HEK293T (cell line): ENCODE measurements around the gene SLC6A2.
"Not testable (repeated sequence)": the region's sequence is repeated elsewhere in the genome, so short reads cannot be mapped to it uniquely, and the experiment has no call there.

ENCODE experiments used
- NFRKB ChIP-seq: fragments of 450-650 bp; IDR thresholded peaks from 2 replicates; pipeline ENCODE4 v1.6.1; 2016; ENCODE audit warnings: mild to moderate bottlenecking, moderate library complexity
- SP1 ChIP-seq: fragments of 450-650 bp; IDR thresholded peaks from 2 replicates; pipeline ENCODE4 v1.6.1; 2017
- TARDBP ChIP-seq: fragments of 450-650 bp; IDR thresholded peaks from 2 replicates; pipeline ENCODE4 v1.6.1; 2016

DNA sequence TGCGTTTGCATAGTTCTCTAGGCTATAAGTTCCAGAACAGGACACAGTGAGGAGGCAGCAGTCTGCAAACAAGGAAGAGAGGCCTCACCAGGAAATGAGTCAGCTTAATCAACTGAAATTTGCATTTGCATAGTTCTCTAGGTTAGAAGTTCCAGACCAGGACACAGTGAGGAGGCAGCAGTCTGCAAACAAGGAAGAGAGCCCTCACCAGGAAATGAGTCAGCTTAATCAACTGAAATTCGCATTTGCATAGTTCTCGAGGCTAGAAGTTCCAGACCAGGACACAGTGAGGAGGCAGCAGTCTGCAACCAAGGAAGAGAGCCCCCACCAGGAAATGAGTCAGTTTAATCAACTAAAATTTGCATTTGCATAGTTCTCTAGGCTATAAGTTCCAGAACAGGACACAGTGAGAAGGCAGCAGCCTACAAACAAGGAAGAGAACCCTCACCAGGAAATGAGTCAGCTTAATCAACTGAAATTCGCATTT lies 97.4 kb downstream of the SLC6A2 start:
- TF ChIP-seq TARDBP, SP1, NFRKB: not testable (repeated sequence)
